Measurements from ENCODE around the gene FAM162A.

FAM162A gene

DNA sequence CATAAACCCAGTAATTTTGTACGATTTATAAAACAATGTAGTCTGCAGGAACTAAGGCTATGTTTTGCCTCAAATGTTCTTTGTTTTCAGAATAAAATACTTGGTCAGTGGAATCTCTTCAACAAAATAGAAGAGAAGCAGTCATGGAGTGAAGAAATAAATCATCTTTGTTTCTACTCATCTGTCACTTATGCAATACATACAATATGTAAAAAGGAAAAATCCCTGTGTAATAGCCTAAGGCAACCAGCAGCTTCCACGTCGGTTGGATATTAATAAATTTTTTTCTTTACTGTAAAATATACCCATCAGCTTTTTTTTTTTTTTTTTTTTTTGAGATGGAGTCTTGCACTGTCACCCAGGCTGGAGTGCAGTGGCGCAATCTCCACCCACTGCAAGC lies 37.1 kb downstream of the FAM162A start:
- TF ChIP-seq POLR2AphosphoS5 (IDR thresholded peaks at IDR 0.05; ENCODE audit: low read depth, low read length) (no peak), TAF1 (IDR thresholded peaks at IDR 0.05; ENCODE audit: borderline replicate concordance, insufficient read depth, low read length) (no peak), FOXP2 (optimal IDR thresholded peaks at IDR 0.05; ENCODE audit: borderline replicate concordance, extremely low read depth, extremely low read length, insufficient read depth) (no peak), SIN3A (IDR thresholded peaks at IDR 0.05; ENCODE audit: borderline replicate concordance, insufficient read depth, low read length) (no peak)
- TF ChIP-seq, protein P1, sequence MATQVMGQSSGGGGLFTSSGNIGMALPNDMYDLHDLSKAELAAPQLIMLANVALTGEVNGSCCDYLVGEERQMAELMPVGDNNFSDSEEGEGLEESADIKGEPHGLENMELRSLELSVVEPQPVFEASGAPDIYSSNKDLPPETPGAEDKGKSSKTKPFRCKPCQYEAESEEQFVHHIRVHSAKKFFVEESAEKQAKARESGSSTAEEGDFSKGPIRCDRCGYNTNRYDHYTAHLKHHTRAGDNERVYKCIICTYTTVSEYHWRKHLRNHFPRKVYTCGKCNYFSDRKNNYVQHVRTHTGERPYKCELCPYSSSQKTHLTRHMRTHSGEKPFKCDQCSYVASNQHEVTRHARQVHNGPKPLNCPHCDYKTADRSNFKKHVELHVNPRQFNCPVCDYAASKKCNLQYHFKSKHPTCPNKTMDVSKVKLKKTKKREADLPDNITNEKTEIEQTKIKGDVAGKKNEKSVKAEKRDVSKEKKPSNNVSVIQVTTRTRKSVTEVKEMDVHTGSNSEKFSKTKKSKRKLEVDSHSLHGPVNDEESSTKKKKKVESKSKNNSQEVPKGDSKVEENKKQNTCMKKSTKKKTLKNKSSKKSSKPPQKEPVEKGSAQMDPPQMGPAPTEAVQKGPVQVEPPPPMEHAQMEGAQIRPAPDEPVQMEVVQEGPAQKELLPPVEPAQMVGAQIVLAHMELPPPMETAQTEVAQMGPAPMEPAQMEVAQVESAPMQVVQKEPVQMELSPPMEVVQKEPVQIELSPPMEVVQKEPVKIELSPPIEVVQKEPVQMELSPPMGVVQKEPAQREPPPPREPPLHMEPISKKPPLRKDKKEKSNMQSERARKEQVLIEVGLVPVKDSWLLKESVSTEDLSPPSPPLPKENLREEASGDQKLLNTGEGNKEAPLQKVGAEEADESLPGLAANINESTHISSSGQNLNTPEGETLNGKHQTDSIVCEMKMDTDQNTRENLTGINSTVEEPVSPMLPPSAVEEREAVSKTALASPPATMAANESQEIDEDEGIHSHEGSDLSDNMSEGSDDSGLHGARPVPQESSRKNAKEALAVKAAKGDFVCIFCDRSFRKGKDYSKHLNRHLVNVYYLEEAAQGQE (IDR thresholded peaks at IDR 0.05; ENCODE audit: insufficient read depth in 1 of 2, low read depth in 2 of 2, low read length in 2 of 2) = no peak

- TF ChIP-seq SIN3A (IDR thresholded peaks at IDR 0.05; ENCODE audit: borderline replicate concordance, insufficient read depth, low read length) (no peak), FOXP2 (optimal IDR thresholded peaks at IDR 0.05; ENCODE audit: borderline replicate concordance, extremely low read depth, extremely low read length, insufficient read depth) (no peak), TAF1 (IDR thresholded peaks at IDR 0.05; ENCODE audit: borderline replicate concordance, insufficient read depth, low read length) (no peak), POLR2AphosphoS5 (IDR thresholded peaks at IDR 0.05; ENCODE audit: low read depth, low read length) (no peak)
- TF ChIP-seq, protein P1 (IDR thresholded peaks at IDR 0.05; ENCODE audit: insufficient read depth in 1 of 2, low read depth in 2 of 2, low read length in 2 of 2) = no peak
Measured at GRCh38 chr3:122421836-122422235, 37.9 kb downstream of the FAM162A start.

DNA sequence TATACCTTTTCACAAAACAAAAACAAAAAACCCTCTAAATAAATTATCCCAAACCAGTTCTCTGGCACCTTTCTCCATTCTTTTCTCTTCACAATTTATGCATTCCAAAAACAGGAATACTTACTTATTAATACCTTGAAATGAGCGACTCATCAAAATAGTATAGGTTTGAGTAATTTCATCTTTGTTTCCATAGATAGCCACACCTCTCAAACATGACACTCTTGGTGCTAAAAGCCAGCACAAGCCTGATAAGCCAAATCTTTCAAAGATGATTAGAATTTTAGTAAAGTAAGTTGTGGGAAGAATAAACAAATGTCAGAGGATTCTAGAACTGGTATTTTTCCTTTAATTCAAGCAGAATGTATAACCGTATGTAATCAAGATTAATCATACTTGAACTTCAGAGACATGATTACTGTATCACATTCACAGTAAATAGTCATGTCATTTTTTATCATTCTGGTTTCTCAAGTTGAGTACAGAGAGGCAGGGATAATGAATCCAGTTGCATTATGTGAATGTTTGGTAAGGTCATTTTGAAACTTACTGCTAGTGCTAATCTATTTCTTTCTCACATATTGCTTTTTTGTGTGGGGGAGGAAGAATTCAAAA lies 44.0 kb downstream of the FAM162A start:
- no peak for TF ChIP-seq FOXP2 (optimal IDR thresholded peaks at IDR 0.05; ENCODE audit: borderline replicate concordance, extremely low read depth, extremely low read length, insufficient read depth)
- TF ChIP-seq, protein P1 (IDR thresholded peaks at IDR 0.05; ENCODE audit: insufficient read depth in 1 of 2, low read depth in 2 of 2, low read length in 2 of 2) = no peak
- TF ChIP-seq POLR2AphosphoS5 (IDR thresholded peaks at IDR 0.05; ENCODE audit: low read depth, low read length) = no peak
- no peak for TF ChIP-seq TAF1 (IDR thresholded peaks at IDR 0.05; ENCODE audit: borderline replicate concordance, insufficient read depth, low read length)

- no peak for TF ChIP-seq FOXP2 (optimal IDR thresholded peaks at IDR 0.05; ENCODE audit: borderline replicate concordance, extremely low read depth, extremely low read length, insufficient read depth)
- no peak for TF ChIP-seq TAF1 (IDR thresholded peaks at IDR 0.05; ENCODE audit: borderline replicate concordance, insufficient read depth, low read length)
- TF ChIP-seq POLR2AphosphoS5 (IDR thresholded peaks at IDR 0.05; ENCODE audit: low read depth, low read length) = no peak
- TF ChIP-seq, protein P1 (IDR thresholded peaks at IDR 0.05; ENCODE audit: insufficient read depth in 1 of 2, low read depth in 2 of 2, low read length in 2 of 2) = no peak
- no peak for TF ChIP-seq SIN3A (IDR thresholded peaks at IDR 0.05; ENCODE audit: borderline replicate concordance, insufficient read depth, low read length)
Measured at GRCh38 chr3:122430371-122430770, 46.4 kb downstream of the FAM162A start.
